ENCODE results near the gene PRUNE1. TPM values are rescaled to one million over a fixed set of nuclear protein-coding genes. Genes with fewer than 3 reads are reported as not detected.

PRUNE1 gene
- polyA plus RNA-seq, 1 donor from 2014 or later, result 32.2 TPM

- no peak overlapping the region for H3K9ac ChIP-seq (ENCODE audit: low read length)
- no peak overlapping the region for H3K4me2 ChIP-seq (ENCODE audit: low read length)
- no peak overlapping the region for H3K27ac ChIP-seq (ENCODE audit: low read length)
- TF ChIP-seq POLR2AphosphoS5 (IDR thresholded peaks at IDR 0.05) (no peak), CTCF (IDR thresholded peaks at IDR 0.05; ENCODE audit: poor library complexity, severe bottlenecking) (no peak), SMC3 (conservative IDR thresholded peaks at IDR 0.05; ENCODE audit: poor library complexity) (no peak), MXI1 (conservative IDR thresholded peaks at IDR 0.05; ENCODE audit: poor library complexity, severe bottlenecking) (no peak), EZH2 (IDR thresholded peaks at IDR 0.05; ENCODE audit: borderline replicate concordance, insufficient read depth, low read length, poor library complexity, severe bottlenecking) (no peak)
- H3K36me3 ChIP-seq (ENCODE audit: insufficient read depth, low read length), result no peaks in the 10 kb centered on the region
- H3K9me3 ChIP-seq (ENCODE audit: low read length), result no peaks in the 10 kb centered on the region
- peaks cover 37% of the 10 kb centered on the region for H3K79me2 ChIP-seq (replicated peaks; ENCODE audit: insufficient read depth, low read length)
- no peaks in the 10 kb centered on the region for H3K9me2 ChIP-seq (ENCODE audit: insufficient read depth, low read length)
- H4K20me1 ChIP-seq (ENCODE audit: insufficient read depth), result no peaks in the 10 kb centered on the region
- no peaks in the 10 kb centered on the region for H3F3A ChIP-seq (ENCODE audit: insufficient read depth, low read length, poor library complexity, severe bottlenecking)
- H2AFZ ChIP-seq (ENCODE audit: low read depth, low read length), result no peak overlapping the region
- H3K4me3 ChIP-seq (ENCODE audit: low read length), result no peak overlapping the region
- no peaks in the 10 kb centered on the region for H3K27me3 ChIP-seq (ENCODE audit: insufficient read depth, low read depth, low read length)
Observed at GRCh38 chr1:150976401-150976821, 31.8 kb upstream of the PRUNE1 start.

- TF ChIP-seq EZH2 (IDR thresholded peaks at IDR 0.05; ENCODE audit: borderline replicate concordance, insufficient read depth, low read length, poor library complexity, severe bottlenecking) (no peak), CTCF (IDR thresholded peaks at IDR 0.05; ENCODE audit: poor library complexity, severe bottlenecking) (no peak), POLR2AphosphoS5 (IDR thresholded peaks at IDR 0.05) (no peak), REST (IDR thresholded peaks at IDR 0.05; ENCODE audit: borderline replicate concordance) (no peak), TAF1 (IDR thresholded peaks at IDR 0.05; ENCODE audit: low read depth) (no peak), MXI1 (conservative IDR thresholded peaks at IDR 0.05; ENCODE audit: poor library complexity, severe bottlenecking) (no peak), RAD21 (conservative IDR thresholded peaks at IDR 0.05) (no peak), SMC3 (conservative IDR thresholded peaks at IDR 0.05; ENCODE audit: poor library complexity) (no peak), EP300 (conservative IDR thresholded peaks at IDR 0.05; ENCODE audit: poor library complexity, severe bottlenecking) (no peak)
- Histone ChIP-seq H4K20me1 (ENCODE audit: insufficient read depth) (no peaks in the 10 kb centered on the region), H3K4me2 (ENCODE audit: low read length) (no peak overlapping the region), H3K9me3 (ENCODE audit: low read length) (no peaks in the 10 kb centered on the region), H3K27ac (ENCODE audit: low read length) (no peak overlapping the region), H3K9ac (ENCODE audit: low read length) (no peak overlapping the region), H3K79me2 (replicated peaks; ENCODE audit: insufficient read depth, low read length) (peaks cover 30% of the 10 kb centered on the region), H3K4me3 (ENCODE audit: low read length) (no peak overlapping the region), H3F3A (ENCODE audit: insufficient read depth, low read length, poor library complexity, severe bottlenecking) (no peaks in the 10 kb centered on the region), H2AFZ (ENCODE audit: low read depth, low read length) (no peak overlapping the region), H3K36me3 (ENCODE audit: insufficient read depth, low read length) (no peaks in the 10 kb centered on the region), H3K9me2 (ENCODE audit: insufficient read depth, low read length) (no peaks in the 10 kb centered on the region), H3K27me3 (ENCODE audit: insufficient read depth, low read depth, low read length) (no peaks in the 10 kb centered on the region)
Observed at GRCh38 chr1:150976879-150977694, 31.2 kb upstream of the PRUNE1 start.

All from neural cell (in vitro differentiated cells).